Erythroblast (primary cell): ENCODE data around the gene MRPS18C.

Experiments
- GATA1 ChIP-seq: IDR thresholded peaks from 2 replicates; pipeline ENCODE4 v1.6.1; 2011; ENCODE audit warnings: low read depth, mild to moderate bottlenecking, control low read depth, low read length, moderate library complexity
- POLR2A ChIP-seq: IDR thresholded peaks from 2 replicates; pipeline ENCODE4 v1.6.1; 2011; ENCODE audit warnings: mild to moderate bottlenecking, low read length

- TF ChIP-seq POLR2A (no peak), GATA1 (no peak)
These were observed 18.1 kb downstream of the MRPS18C start for GRCh38 chr4:83473966-83474365.
